Measurements from ENCODE around the gene C10orf71. TPM values are rescaled to one million over a fixed set of nuclear protein-coding genes. Genes with fewer than 3 reads are reported as not detected.

The C10orf71 gene
- total RNA-seq, 1 experiment from 2014 or later = not detected

DNA sequence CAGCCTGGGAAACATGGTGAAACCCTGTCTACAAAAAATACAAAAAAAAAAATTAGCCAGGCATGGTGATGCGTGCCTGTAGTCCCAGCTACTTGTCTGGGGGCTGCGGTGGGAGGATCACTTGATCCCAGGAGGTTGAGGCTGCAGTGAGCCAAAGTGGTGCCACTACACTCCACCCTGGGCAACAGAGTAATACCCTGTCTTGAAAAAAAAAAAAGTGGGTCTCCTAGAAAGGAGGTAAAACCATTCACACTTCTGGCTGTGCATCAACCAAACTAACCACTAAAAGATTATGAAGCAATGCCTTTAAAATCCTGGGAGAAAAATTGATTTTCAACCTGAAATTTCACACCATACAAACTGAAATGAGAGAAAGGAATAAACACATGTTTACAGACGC lies 35.4 kb upstream of the C10orf71 start:
- in situ Hi-C loops (cut with HindIII; ENCODE audit: low pct_unique_long_range_greater_than_20kb, low sequenced_read_pairs) (no loop called here), intact Hi-C loops (cut with micrococcal nuclease; ENCODE audit: unreplicated experiment) (no loop called here)

GRCh38 chr10:49264177-49264677 lies 34.7 kb upstream of the C10orf71 start:
- ATAC-seq (no peak), DNase-seq (ENCODE audit: low read depth, low spot score) (no peak)
- POLR2A ChIA-PET = no interaction called here
- Histone ChIP-seq H3K27ac (ENCODE audit: low read length) (no peak overlapping the region), H3K27me3 (ENCODE audit: control insufficient read depth, insufficient read depth, low read length) (no peaks in the 10 kb centered on the region; the same call in 1 of the 2 replicates), H3K36me3 (ENCODE audit: control insufficient read depth, insufficient read depth, low read length) (no peaks in the 10 kb centered on the region), H3K4me1 (ENCODE audit: control insufficient read depth, insufficient read depth, low read length) (no peaks in the 10 kb centered on the region), H3K4me3 (ENCODE audit: low read depth in 2 of 2, low read length in 2 of 2) (no peak overlapping the region), H3K9me3 (ENCODE audit: control insufficient read depth, insufficient read depth, low read depth, low read length) (peaks cover 12% of the 10 kb centered on the region)
- BruUV-seq (replicated peaks) = no TSS peak
- in situ Hi-C loops (cut with HindIII; ENCODE audit: low pct_unique_long_range_greater_than_20kb, low sequenced_read_pairs) = no loop called here
- intact Hi-C loops (cut with micrococcal nuclease; ENCODE audit: unreplicated experiment) = no loop called here
- no peak for TF ChIP-seq SIN3A (IDR thresholded peaks at IDR 0.05; ENCODE audit: borderline replicate concordance, insufficient read depth, low read depth, low read length)
- TF ChIP-seq REST (IDR thresholded peaks at IDR 0.05; ENCODE audit: insufficient read depth in 1 of 2, low read depth in 2 of 2, low read length in 1 of 2) = no peak
- no peak for TF ChIP-seq TCF7L2 (IDR thresholded peaks at IDR 0.05; ENCODE audit: low read depth, low read length)
- TF ChIP-seq POLR2AphosphoS5 (IDR thresholded peaks at IDR 0.05; ENCODE audit: low read depth, low read length) = no peak
- no peak for TF ChIP-seq CTCF (IDR thresholded peaks at IDR 0.05)
- CTCF ChIA-PET = no interaction called here

More for the DNA sequence above, 35.4 kb upstream of the C10orf71 start:
- Histone ChIP-seq H3K27me3 (ENCODE audit: control insufficient read depth, insufficient read depth, low read length) (no peaks in the 10 kb centered on the region; the same call in 1 of the 2 replicates), H3K9me3 (ENCODE audit: control insufficient read depth, insufficient read depth, low read depth, low read length) (peaks cover 12% of the 10 kb centered on the region), H3K27ac (ENCODE audit: low read length) (no peak overlapping the region), H3K4me3 (ENCODE audit: low read depth in 2 of 2, low read length in 2 of 2) (no peak overlapping the region), H3K36me3 (ENCODE audit: control insufficient read depth, insufficient read depth, low read length) (no peaks in the 10 kb centered on the region), H3K4me1 (ENCODE audit: control insufficient read depth, insufficient read depth, low read length) (no peaks in the 10 kb centered on the region)
- BruUV-seq (replicated peaks) = no TSS peak
- CTCF ChIA-PET = no interaction called here
- POLR2A ChIA-PET = no interaction called here
- TF ChIP-seq TCF7L2 (IDR thresholded peaks at IDR 0.05; ENCODE audit: low read depth, low read length) (no peak), POLR2AphosphoS5 (IDR thresholded peaks at IDR 0.05; ENCODE audit: low read depth, low read length) (no peak)
- ATAC-seq = no peak
- DNase-seq (ENCODE audit: low read depth, low spot score) = no peak

DNA sequence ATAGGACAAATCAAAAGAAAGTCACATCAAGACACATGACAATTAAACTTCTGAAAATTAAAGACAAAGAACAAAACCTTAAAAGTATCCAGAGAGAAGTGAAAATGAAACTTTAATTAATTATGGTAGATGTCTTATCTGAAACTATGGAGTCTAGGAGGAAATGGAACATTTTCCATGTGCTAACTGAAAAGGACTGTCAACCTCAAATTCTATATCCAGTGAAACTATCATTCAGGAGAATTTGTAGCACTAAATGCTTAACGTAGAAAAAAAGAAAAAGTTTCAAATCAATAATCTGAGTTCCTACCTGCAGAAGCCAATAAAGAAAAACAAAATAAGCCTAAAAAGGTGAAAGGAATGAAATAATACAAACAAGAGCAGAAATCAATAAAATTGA lies 33.1 kb upstream of the C10orf71 start:
- intact Hi-C loops (cut with micrococcal nuclease; ENCODE audit: unreplicated experiment) (no loop called here), in situ Hi-C loops (cut with HindIII; ENCODE audit: low pct_unique_long_range_greater_than_20kb, low sequenced_read_pairs) (no loop called here)
- no peaks in the 10 kb centered on the region for H3K4me1 ChIP-seq (ENCODE audit: control insufficient read depth, insufficient read depth, low read length)
- H3K4me3 ChIP-seq (ENCODE audit: low read depth in 2 of 2, low read length in 2 of 2) = no peak overlapping the region
- peaks cover 12% of the 10 kb centered on the region for H3K9me3 ChIP-seq (ENCODE audit: control insufficient read depth, insufficient read depth, low read depth, low read length)
- no peaks in the 10 kb centered on the region for H3K36me3 ChIP-seq (ENCODE audit: control insufficient read depth, insufficient read depth, low read length)
- POLR2A ChIA-PET = no interaction called here
- no peak for TF ChIP-seq POLR2AphosphoS5 (IDR thresholded peaks at IDR 0.05; ENCODE audit: low read depth, low read length)
- no peak for TF ChIP-seq REST (IDR thresholded peaks at IDR 0.05; ENCODE audit: insufficient read depth in 1 of 2, low read depth in 2 of 2, low read length in 1 of 2)
- no peak for TF ChIP-seq TCF7L2 (IDR thresholded peaks at IDR 0.05; ENCODE audit: low read depth, low read length)
- no peak for TF ChIP-seq CTCF (IDR thresholded peaks at IDR 0.05)
- no peak for TF ChIP-seq SIN3A (IDR thresholded peaks at IDR 0.05; ENCODE audit: borderline replicate concordance, insufficient read depth, low read depth, low read length)
- no peak for DNase-seq (ENCODE audit: low read depth, low spot score)
- H3K27me3 ChIP-seq (ENCODE audit: control insufficient read depth, insufficient read depth, low read length) = no peaks in the 10 kb centered on the region; the same call in 1 of the 2 replicates
- BruUV-seq (replicated peaks) = no TSS peak
- CTCF ChIA-PET = no interaction called here
- no peak overlapping the region for H3K27ac ChIP-seq (ENCODE audit: low read length)
- ATAC-seq = no peak
